Stimulated activated CD4-positive, alpha-beta T cell treated with anti-CD3 and anti-CD28 coated beads, Interleukin-1b, Interleukin-23, amount 100 ng/mL, for 1 hour (primary cell): ENCODE data around the gene AIM2.
"Not testable (repeated sequence)": the region's sequence is repeated elsewhere in the genome, so short reads cannot be mapped to it uniquely, and the experiment has no call there.

Source experiments
- DNase-seq, 2 donors: peaks; one replicate each; pipeline ENCODE4 v3.0.0-alpha.2; 2020; ENCODE audit warnings: low read depth in 2 of 2

Gene AIM2

DNA sequence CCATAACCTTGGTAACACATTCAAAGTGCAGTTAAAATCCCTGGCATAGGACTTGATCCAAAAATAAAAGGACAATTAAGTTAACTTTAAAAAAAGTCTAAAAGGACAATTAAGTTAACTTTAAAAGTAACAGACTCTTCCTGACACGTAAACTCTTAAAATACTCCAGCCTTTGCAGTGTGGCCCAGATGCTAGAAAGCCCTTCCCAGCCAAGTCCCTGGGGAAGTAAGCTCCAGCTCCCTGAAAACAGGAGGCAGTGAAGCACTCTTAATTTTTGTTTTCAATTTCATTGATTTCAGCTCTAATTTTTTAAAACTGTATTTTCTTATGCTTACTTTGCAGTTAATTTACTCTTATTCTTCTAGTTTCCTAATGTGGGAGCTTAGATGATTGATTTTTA lies 5.1 kb upstream of the AIM2 start:
- no peak for DNase-seq

DNA sequence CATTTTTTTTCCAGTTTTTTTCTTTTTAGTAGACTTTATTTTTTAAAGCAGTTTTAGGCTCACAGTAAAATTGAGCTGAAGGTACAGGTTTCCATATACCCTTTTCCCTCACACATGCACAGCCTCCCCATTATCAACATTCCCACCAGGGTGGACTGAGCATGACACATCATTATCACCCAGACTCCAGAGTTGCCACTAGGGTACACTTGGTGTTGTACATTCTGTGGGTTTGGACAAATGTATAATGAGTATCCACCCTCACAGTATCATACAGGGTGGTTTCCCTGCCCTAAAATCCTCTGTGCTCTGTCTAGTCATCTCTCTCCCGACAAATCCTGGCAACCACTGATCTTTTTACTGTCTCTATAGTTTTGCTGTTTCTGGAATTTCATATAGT lies 3.0 kb upstream of the AIM2 start:
- no peak for DNase-seq

DNA sequence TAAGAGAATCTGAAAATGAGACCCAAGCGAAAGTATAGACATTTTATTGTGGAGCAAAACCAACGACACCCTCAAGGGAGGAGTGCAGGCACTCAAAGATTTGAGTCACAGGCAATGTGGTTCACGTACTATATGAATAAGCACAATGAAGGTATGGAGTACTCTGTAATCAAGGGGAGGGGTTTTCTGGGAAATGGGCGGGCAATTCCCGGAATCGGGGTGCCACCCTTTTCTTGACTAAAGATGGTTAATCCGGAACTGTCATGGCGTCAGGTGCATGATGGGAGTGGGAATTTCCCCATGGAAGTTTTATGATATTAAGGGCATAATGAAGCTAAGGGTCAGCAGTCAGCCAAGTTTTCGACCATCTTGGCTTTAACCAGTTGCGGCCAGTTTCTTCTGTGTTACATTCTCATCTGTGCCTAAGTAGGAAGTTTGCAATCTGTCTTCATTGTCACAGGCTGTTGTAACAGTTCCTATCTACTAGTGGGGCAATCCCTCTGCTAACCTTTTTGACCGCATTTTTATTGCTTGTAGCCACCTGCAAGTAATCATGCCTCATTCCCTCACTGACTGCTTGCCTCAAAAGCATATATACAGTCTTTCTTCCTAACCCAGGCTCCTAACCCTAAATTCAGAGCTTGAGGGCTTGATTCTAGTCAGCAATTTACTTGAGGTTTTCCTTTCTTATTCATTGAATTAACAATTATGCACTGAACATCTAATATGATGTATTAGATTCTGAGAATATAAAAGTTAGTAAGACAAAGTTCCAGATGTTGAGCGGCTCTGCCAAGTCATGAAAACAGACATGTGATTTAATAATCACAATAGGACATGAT lies 775 bp upstream of the AIM2 start:
- peak; percentile 79 to 99 for DNase-seq

DNA sequence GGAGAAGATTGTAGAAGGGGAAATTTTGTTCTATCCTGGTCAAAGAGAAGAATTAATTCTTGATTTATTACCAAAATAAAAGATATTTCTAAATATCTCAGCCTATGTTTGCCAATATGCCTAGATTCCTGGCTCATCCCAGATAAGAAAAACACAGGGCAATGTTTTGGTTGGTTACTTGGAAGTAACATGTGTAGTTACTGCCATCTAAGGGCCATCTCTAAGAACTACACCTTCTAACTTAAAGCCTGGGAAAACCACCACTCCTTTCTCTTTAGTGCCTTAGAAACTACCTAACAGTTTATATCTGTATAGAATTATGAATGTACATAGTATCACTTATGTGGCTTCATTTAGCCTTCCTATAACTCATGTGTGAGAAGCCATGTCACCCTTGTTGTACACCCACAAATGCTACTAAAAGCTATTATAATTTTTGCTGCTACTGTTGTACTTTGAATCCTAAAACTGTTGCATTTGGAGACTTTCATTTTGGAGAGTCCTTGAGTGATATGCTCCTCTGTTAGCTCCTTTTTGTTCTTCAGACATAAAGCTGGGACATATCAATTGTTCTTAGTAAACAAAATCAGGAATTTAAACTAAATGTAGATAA lies 4.5 kb downstream of the AIM2 start:
- DNase-seq, result no peak

DNA sequence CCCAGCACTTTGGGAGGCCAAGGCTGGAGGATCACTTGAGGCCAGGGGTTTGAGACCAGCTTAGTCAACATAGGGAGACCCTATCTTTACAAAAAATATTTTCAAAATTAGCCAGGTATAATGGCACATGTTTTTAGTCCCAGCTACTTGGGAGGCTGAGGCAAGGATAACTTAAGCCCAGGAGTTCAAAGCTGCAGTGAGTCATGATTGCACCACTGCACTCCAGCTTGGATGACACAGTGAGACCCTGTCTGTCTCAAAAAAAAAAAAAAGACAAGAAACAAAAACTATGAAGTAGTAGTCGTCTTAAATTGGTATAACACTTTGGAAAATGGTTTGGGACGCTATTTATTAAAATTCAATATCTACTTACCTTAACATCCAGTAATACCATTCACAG lies 7.7 kb downstream of the AIM2 start:
- no peak for DNase-seq

DNA sequence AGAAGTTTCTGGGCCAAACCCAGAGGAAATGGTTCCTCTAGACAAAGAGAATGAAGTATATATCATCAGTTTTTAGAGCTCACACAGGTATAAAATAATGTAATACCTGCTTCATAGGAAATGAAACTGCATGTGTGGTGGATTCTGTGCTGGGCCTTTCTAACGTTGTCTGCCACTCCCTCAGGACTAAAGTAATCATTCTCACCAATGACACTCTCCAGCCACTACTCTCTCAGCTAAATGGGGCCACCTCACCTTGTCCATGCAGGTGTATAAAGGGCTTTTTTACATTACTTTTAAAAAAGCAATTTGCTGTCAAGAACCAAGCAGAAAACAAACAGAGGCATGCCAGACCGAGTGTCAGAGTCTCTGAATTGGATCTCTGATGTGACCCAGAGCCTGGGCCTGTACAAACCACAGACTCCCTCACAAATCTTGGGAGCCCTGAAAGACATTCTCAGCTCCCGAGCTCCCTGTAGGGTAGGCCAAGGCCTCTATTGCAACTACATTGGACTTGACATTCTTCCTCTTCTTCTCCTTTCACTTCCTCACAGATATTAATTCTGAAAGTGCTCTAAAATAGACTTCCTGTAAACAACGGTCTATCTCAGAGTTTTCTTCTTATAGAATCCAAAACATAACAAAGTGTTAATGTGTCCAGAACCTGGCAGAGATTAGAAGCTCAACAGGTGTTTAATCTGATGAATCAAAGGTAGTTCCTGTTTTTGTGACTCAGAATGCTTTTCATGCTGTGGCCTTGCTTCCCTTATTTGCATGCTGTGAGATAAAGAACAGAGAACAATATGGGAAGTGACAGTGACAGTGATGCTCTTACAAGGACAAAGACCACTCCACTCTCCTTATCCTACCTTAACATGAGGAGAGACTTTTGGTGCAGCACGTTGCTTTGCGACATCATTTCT lies 8.6 kb downstream of the AIM2 start:
- no peak for DNase-seq

DNA sequence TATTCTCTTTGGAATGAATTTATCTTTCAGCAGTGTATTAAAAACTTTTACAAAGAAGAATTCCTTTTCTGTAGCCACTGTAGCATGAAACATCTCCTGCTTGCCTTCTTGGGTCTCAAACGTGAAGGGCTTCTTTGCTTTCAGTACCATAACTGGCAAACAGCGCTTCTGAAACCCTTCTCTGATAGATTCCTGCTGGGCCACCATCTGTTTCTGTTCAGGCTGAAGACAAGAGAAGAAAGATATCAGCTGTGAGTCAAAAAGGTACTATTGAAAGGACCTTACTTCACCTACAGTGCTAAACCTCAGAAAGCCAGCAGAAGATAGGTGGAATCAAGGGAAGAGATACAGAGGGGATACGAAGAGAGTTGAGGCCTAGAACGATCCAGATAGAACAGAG lies 10.5 kb downstream of the AIM2 start:
- DNase-seq, result no peak

DNA sequence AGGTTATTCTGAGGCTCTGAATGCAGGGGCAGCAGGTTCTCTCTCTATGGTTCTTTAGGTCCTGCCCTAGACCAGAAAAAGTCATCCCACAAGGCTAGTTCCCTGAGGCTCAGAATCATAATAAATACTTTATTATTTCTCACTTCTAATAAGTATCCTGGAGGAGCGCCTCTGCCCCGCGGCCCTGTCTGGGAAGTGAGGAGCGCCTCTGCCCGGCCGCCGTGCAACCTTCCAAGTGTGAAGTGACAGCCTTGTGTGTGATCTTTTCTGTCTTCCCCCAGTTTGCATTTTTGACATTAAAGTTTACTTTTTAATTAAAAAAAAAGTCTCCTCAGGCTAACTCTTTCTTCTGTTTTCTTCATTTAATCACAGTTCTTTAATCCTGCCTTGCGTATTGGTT lies 11.5 kb downstream of the AIM2 start:
- DNase-seq, result no peak

DNA sequence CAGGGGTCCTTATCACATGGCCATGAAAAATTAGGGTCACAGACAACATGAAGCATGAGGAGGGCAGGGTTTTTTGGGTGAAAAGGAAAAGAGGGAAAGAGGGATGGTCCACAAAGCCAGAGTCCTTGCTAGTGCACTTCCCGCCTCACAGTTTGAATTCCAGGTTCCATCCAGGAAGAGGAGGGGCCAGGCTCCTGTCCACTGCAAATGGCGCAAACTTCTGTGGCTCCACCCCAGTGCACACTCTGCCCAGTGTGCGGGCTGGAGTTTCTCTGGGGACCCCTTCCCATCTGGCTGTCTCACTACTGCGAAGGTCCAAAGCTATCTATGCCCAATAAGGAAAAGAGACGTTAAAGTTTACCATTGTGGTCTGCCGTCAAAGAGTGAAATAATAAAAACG lies 17.8 kb downstream of the AIM2 start:
- no peak for DNase-seq

DNA sequence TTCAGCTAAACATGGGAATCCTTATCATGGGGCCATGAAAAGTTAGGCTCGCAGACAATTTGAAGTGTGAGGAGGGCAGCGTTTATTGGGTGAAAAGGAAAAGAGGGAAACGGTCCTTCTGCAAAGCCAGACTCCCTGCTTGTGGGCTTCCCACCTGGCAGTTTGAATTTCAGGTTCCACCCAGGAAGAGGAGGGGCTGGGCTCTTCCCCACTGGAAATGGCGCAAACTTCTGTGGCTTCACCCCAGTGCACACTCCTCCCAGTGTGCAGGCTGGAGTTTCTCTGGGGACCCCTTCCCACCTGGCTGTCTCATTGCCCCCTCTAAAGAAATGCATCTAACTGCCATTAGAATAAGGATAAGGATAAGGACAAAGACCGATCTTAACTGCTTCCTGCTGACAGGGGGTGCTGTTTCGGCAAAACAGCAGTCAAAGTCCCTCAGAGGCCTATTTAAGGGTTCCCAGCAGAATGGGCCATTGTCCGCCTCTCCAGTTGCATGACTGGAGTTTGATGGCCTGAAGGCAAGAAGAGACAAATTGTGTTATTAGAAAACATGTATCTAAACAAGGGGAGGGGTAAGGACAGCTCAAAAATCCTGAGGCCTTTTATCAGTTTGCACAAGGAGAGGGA lies 20.4 kb downstream of the AIM2 start:
- no peak for DNase-seq

DNA sequence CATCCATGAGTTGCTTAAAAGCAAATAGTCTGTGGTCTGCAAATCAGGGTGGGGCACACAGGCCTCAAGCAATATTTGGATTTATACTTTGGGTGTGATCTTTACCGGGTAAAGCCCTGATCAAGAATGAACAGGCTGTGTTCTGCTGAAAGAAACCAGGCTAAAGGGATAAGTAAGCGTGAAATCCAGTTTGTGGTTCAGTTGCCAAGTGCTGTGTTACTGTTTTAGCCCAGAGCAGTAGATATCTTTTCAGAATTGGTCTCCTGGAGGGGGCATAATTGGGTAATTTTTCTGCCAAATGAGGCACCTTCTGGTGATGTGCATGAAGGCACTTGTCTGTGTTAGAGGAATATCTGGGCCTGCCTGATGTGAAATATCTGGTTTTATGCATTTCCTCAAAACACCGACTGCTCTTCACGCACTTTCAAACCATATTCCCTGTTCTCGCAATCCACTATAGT lies 21.4 kb downstream of the AIM2 start:
- no peak for DNase-seq

DNA sequence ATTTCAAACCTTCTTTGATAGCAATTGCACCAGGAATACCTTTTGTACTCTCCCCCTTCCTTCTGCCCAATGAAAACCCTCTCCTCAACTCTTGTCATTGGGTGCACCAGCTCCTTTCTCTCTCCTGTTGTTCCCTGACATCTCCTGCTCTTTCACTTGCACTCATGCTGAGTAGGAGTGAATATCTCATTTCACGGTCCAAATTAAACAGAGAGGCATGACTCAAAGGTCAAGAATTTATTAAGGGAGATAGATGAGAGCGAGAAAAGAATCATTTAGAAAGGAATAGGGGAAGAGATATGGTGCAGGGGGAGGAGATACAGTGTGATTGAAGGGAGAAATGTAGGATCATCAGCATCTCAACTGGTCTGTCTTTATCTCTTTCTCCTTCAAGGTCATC lies 22.1 kb downstream of the AIM2 start:
- no peak for DNase-seq

DNA sequence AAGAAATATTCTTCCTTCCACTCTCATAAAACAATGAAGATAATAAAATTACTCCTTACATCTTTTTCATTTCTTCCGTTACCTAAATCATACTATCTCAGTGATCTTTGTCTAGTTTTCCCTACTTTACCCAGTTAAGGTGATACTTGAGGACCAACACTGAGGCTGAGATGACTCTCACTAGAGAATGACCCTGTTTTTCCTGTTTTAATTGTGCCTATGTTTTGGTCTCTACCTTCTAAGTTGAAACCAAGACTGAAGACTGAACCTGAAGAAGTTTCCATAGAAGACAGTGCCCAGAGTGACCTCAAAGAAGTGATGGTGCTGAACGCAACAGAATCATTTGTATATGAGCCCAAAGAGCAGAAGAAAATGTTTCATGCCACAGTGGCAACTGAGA lies 25.1 kb downstream of the AIM2 start:
- no peak for DNase-seq

DNA sequence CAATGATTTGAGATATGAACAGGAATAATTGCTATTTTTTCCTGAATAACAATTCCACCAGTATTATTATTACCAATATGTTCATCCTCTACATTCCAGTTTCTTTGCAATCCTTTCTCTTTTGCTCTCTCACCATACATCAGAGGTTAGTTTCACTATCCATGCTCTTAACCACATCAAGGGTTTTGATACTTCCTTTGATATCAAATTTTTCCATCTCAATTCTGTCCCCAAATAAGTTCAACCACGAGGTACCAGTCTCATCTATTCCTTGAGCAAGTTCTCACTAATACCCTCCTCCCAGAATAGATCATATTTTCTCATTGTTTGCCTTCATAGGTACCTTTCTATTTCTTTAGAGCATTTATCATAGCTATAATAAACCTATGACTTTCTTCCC lies 30.1 kb downstream of the AIM2 start:
- not testable (repeated sequence) for DNase-seq

DNA sequence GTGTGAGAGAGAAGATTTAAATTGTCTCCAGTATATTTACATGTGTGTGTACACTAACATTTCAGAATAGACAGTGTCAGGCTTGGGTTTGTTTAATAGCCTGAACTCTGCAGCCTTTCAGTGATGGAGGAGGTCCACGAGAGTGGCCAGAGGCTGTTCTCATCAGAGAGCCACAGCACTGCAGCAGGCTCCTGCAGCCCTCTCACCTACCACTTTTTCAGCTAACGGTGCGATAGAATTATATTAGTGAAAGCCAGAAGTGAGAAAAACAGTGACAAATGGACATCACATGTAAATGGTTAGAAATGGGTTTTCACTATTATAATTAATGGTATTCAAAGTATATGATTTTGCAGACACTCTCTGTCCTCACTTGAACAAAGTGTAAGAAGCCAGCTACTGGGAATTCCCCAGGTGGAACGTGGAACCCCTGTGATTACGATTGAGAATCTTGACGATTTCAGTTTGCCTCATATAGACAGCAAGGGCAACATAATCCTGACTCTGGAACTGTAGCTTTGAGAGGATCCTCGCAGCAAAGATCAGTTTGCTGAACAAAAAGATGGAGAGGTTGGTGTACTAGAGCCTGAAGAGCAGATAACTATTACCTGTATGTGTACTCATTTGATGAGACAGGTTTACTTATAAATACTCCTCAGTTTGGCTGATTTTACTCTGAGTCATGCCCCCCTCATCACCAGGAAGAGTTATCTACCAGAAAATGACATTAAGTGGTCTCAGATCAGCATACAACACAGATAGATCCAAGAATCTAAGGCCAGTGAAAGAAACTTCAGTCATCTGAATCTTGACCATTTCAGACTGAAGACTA lies 35.5 kb downstream of the AIM2 start:
- DNase-seq, result no peak

DNA sequence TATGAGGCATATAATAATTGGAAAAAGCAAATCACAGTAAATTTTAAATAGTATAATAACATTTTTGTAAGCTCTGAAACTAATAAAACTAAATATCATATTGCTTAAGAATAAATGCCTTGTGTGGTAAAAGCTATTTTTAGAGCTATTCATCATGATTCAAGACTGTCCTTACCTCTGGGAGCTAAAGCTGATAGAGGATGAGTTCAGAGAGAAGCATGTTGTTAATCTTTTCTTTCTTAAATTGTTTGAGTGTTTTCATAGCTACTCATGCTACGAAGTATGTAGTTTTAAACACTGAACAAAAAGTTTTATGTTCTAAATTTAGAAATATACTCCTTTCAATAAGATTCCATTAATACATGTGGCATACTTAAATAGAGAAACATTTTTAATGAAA lies 36.4 kb downstream of the AIM2 start:
- no peak for DNase-seq

DNA sequence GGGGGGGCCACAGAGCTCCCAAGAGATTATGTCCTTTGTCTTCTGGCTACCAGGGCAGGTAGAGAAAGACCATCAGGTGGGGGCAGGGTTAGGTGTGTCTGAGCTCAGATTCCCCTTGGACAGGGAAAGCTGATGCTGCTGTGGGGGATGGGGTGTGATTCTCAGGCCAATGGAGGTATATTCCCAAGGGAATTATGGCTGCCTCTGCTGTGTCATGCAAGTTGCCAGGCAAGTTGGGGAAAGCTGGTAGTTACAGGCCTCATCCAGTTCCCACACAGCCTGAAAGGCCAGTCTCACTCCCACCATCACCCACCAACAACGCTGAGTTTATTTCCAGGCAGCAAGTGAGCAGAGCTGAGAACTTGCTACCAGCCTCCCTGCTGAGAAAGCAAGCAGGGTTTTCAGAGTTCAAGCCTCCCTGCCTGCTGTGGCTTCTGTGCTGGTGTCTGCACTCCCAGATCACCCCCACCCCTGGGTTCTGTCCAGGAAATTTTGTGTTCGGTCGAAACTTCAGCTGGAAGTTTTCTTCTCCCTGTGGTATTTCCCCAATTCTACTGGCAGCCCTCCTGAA lies 45.6 kb downstream of the AIM2 start:
- DNase-seq, result no peak

DNA sequence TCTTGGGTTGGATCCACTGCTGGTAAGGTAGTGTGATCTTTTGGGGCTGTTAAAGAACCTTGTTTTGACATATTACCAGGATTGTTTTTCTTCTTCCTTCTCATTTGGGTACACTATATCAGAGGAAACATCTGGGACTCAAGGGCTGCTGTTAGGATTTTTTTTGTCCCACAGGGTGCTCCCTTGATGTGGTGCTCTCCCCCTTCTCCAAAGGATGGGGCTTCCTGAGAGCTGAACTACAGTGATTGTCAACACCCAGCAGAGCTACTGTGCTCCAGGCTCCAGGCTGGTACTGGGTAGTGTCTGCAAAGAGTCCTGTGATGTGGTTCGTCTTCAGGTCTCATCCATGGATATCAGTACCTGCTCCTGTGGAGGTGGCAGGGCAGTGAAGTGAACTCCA lies 46.3 kb downstream of the AIM2 start:
- DNase-seq, result no peak

DNA sequence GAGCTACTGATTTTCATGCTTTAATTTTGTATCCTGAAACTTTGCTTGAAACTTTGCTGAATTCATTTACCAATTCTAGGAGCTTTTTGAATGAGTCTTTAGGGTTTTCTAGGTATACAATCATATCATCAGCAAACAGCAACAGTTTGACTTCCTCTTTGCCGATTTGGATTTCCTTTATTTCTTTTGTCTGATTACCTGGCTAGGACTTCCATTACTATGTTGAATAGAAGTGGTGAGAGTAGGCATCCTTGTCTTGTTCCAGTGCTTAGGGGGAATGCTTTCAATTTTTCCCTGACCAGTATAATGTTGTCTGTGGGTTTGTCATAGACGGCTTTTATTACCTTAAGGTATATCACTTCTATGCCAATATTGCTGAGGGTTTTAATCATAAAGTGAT lies 49.7 kb downstream of the AIM2 start:
- not testable (repeated sequence) for DNase-seq

DNA sequence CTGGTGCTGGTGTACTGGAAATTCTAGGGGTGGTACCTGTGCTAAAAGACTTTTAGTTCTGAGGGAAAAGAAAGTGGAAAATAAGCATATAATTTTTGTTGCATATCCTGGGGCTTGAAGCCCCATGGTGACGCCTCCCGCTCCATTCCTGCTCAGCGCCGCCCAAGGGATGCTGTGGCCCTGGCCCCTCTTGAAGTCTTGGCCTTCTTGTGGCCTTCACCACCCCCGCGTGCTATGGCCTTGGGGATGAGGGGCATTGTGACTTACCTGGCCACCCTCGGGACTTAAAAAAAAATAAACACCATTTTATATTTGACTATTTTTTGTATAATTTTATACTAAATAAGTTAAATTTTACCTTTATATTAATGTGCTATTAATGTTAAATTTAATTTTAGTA lies 51.5 kb downstream of the AIM2 start:
- no peak for DNase-seq

DNA sequence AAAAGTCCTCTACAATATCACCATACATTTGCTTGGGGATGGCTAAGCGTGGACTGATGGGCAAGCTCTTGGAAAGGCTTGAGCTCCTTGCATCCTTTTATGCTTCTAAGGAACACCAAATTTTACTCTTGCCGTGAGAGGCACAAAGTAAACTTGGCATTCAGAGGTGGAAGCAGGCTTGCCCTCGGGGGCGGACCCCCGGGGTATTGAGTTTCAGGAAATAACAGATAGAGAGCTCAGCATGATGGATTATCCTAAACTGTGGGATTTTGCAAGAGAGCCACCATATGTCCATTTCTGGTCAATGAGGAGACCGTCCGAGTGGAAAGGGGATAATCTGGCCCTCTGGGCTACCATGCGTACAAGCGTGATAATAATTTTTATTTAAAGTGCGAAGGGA lies 52.8 kb downstream of the AIM2 start:
- no peak for DNase-seq
